Measurements from ENCODE around the gene ATP5PD.
"Not testable (repeated sequence)": the region's sequence is repeated elsewhere in the genome, so short reads cannot be mapped to it uniquely, and the experiment has no call there.

The ATP5PD gene

GRCh38 chr17:75048249-75048878, 1.6 kb upstream of the ATP5PD start:
- DNase-seq (ENCODE audit: low read depth in 1 of 2, low spot score in 1 of 2): no peak
- H3K4me3 ChIP-seq (replicated peaks; ENCODE audit: insufficient read depth, low read length): peak overlapping the region; percentile 90
- TF ChIP-seq CTCF (IDR thresholded peaks at IDR 0.05; ENCODE audit: insufficient read depth, low read length) (no peak), SPI1 (IDR thresholded peaks at IDR 0.05; ENCODE audit: borderline replicate concordance, low read depth) (no peak), GABPA (IDR thresholded peaks at IDR 0.05; ENCODE audit: low read depth) (no peak), REST (IDR thresholded peaks at IDR 0.05; ENCODE audit: insufficient replicate concordance, low read depth) (no peak), POLR2AphosphoS5 (IDR thresholded peaks at IDR 0.05; ENCODE audit: low read depth) (no peak)
- H3K27ac ChIP-seq (replicated peaks): no peak overlapping the region
- H3K27me3 ChIP-seq (ENCODE audit: insufficient read depth, poor library complexity, severe bottlenecking): no peaks in the 10 kb centered on the region

- peak overlapping the region; percentile 90 for H3K4me3 ChIP-seq (replicated peaks; ENCODE audit: insufficient read depth, low read length)
- H3K27me3 ChIP-seq (ENCODE audit: insufficient read depth, poor library complexity, severe bottlenecking): no peaks in the 10 kb centered on the region
- peak overlapping the region; percentile 54 for H3K27ac ChIP-seq (replicated peaks)
- DNase-seq (ENCODE audit: low read depth in 1 of 2, low spot score in 1 of 2): no peak
- no peak for TF ChIP-seq CTCF (IDR thresholded peaks at IDR 0.05; ENCODE audit: insufficient read depth, low read length)
- no peak for TF ChIP-seq SPI1 (IDR thresholded peaks at IDR 0.05; ENCODE audit: borderline replicate concordance, low read depth)
- TF ChIP-seq GABPA (IDR thresholded peaks at IDR 0.05; ENCODE audit: low read depth): no peak
- TF ChIP-seq REST (IDR thresholded peaks at IDR 0.05; ENCODE audit: insufficient replicate concordance, low read depth): no peak
- TF ChIP-seq POLR2AphosphoS5 (IDR thresholded peaks at IDR 0.05; ENCODE audit: low read depth): no peak
These were observed 779 bp upstream of the ATP5PD start for GRCh38 chr17:75047398-75048098.

- H3K27me3 ChIP-seq (ENCODE audit: insufficient read depth, poor library complexity, severe bottlenecking); DNase-seq (ENCODE audit: low read depth in 1 of 2, low spot score in 1 of 2): not testable (repeated sequence)
- H3K27ac ChIP-seq (replicated peaks): peak overlapping the region; percentile 89
- H3K4me3 ChIP-seq (replicated peaks; ENCODE audit: insufficient read depth, low read length): peak overlapping the region; percentile 90
These were observed 793 bp downstream of the ATP5PD start for GRCh38 chr17:75045946-75046406.

- Histone ChIP-seq H3K4me3 (replicated peaks; ENCODE audit: insufficient read depth, low read length) (no peak overlapping the region), H3K27ac (replicated peaks) (no peak overlapping the region), H3K27me3 (ENCODE audit: insufficient read depth, poor library complexity, severe bottlenecking) (no peaks in the 10 kb centered on the region)
- TF ChIP-seq SPI1 (IDR thresholded peaks at IDR 0.05; ENCODE audit: borderline replicate concordance, low read depth): no peak
- no peak for TF ChIP-seq GABPA (IDR thresholded peaks at IDR 0.05; ENCODE audit: low read depth)
- TF ChIP-seq CTCF (IDR thresholded peaks at IDR 0.05; ENCODE audit: insufficient read depth, low read length): no peak
- TF ChIP-seq POLR2AphosphoS5 (IDR thresholded peaks at IDR 0.05; ENCODE audit: low read depth): no peak
- TF ChIP-seq REST (IDR thresholded peaks at IDR 0.05; ENCODE audit: insufficient replicate concordance, low read depth): no peak
- no peak for DNase-seq (ENCODE audit: low read depth in 1 of 2, low spot score in 1 of 2)
These were observed 2.1 kb downstream of the ATP5PD start for GRCh38 chr17:75044716-75045115.

- not testable (repeated sequence) for H3K27me3 ChIP-seq (ENCODE audit: insufficient read depth, poor library complexity, severe bottlenecking); H3K27ac ChIP-seq (replicated peaks); DNase-seq (ENCODE audit: low read depth in 1 of 2, low spot score in 1 of 2); H3K4me3 ChIP-seq (replicated peaks; ENCODE audit: insufficient read depth, low read length)
These were observed 3.0 kb downstream of the ATP5PD start for GRCh38 chr17:75043789-75044188.

Data from HL-60 (cell line).